ENCODE measurements around the gene HPSE2. TPM values are rescaled to one million over a fixed set of nuclear protein-coding genes. Genes with fewer than 3 reads are reported as not detected.

Gene HPSE2
- total RNA-seq, 1 donor from 2014 or later: 18.3 TPM

DNA sequence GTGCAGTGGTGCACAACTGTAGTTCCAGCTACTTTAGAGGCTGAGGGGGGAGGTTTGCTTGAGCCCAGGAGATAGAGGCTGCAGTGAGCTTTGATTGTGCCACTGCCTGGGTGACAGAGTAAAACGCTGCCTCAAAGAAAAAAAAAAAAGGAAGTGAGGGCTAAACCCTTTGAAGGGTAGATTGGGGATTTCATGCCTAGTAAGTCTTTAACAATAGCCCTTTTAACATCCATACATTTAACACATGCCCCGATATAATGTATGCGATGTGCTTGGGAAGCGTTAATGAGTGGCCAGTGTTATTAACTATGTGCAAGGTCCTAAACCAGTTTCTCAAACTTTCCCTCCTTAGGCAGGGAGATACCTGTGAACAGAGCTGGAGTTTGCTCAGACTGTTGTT is 559.8 kb downstream of the HPSE2 start:
- DNase-seq: no peak

DNA sequence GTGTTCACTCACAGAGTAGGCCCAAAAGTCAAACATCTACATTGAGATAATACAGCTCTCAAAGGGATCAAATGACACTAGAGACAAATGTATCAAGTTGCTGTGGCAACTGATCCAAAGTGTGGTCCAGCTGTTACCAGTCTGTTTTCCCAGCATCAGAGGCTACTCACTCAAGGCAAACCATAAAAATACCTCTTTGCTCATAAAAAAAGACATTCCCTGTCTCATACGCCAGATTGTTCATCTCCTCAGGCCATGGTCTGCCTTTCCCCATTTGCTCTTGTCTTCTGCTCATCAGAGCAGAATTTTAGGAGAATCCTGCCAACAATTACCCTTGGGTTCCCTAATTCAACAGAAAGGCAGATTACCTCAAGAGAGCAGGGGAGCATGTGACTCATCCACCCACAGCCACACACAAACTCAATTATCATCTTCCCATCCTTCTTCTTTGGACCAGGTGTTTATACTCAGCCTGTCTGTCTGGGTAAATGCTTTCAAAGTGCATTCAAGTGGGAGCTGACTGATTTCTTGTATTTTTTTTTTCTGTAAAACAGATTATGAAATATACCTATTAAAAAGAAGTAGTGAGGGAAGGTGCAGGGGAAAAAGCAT is 562.4 kb downstream of the HPSE2 start:
- DNase-seq: peak; percentile 50

DNA sequence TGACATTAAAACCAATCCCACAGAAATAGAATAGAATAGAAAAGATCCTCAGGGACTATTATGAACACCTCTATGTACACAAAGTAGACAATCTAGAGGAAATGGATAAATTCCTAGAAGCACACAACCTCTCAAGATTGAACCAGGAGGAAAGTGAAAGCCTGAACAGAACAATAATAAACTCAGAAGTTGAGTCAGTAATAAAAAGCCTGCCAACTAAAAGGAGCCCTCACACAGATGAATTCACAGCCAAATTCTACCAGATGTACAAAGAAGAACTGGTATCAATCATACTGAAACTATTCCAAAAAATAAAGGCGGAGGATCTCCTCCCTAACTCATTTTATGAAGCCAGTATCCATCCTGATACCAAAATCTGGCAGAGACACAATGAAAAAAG is 568.6 kb downstream of the HPSE2 start:
- DNase-seq: no peak

DNA sequence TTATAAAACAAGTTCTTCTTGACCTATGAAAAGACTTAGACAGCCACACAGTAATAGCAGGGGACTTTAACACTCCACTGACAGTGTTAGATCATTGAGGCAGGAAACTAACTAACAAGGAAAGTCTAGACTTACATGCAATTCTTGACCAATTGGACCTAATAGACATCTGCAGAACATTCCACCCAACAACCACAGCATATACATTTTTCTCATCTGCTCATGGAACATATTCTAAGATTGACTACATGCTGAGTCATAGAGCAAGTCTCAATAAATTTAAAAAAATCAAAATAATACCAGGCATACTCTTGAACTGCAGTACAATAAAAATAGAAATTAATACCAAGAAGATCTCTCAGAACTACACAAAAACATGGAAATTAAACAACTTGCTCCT is 569.4 kb downstream of the HPSE2 start:
- DNase-seq: no peak

DNA sequence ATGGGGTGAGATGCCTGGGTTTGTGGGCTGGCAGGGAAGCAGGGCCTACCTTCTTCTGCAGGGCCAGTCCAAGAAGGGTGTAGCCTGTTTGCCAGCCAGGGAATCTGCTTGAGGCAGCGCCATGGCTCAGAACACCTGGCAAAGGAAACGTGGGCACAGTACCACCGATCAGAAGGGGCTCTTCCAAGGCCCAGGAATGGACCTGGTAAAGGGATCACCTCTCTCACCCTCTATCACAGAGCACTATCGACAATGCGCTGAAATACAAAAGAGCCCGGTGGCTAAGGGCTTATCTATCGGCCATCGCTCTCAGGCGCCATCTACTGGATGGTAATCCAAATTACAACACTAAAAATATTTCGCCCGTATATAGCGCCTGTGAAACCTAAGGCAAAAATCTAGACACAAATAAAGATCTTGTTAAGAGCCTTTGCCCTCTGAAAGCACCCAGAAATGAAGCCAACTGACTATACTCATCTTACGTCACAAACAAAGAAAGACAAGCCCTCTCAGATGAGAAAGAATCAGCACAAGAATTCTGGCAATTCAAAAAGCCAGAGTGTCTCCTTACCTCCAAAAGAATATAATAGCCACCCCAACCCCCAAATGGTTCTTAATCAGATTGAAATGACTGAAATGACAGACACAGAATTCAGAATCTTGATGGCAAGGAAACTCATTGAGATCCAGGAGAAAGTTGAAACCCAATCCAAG is 571.2 kb downstream of the HPSE2 start:
- no peak for DNase-seq

DNA sequence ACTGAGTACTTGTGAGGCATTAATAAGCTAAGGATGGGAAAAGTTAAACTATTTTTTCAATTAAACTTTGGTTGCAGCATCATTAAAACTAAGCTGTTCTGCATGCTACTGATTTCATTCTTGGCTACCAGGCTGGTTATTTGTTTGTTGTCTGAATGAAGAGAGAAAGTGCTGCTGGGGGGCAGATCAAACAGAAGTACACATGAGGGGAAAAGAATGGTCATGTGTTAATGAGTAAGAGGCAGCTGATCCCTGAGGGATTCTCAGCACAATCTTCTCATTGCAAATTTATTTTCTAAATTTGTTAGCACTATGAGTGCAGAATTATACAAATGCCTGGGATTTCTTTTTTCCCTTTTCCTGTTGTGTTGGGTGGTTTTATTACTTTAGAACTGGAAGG is 575.7 kb downstream of the HPSE2 start:
- DNase-seq: no peak

DNA sequence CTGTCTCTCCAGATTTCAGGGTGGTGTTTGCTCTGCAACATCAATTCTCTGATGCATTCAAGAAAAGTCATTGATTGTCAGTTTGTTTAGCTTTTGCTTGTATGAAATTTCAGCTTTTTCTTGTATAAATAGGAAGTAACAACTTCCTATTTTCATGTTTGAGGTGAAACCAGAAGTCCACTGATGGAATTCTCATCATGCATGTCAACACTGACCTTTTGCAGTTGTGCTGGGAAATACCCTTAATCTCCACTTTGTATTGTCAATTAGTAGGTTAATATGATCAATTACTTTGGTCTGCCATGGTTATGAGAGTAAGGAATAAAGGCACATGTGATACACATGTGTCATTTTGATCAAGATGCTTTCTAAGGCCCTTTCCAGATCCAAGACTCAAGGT is 580.2 kb downstream of the HPSE2 start:
- no peak for DNase-seq

DNA sequence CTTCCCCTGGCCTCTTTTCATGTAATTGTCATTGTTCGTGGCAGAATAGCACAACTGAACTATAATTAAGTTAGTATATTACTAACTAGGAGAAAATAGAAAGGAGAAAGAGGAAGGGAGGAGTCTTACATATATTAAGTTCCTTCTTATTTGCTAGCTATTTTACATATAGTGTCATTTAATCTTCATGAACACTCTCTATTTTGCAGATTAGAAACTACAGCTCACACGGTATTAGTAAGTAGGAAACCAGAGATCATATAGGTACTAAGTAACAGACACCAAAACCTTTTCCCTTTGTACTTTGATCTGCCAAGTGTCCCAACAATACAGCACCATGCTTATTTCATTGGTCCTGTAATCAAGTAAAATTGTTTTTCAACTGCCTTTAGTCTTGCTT is 586.5 kb downstream of the HPSE2 start:
- no peak for DNase-seq

DNA sequence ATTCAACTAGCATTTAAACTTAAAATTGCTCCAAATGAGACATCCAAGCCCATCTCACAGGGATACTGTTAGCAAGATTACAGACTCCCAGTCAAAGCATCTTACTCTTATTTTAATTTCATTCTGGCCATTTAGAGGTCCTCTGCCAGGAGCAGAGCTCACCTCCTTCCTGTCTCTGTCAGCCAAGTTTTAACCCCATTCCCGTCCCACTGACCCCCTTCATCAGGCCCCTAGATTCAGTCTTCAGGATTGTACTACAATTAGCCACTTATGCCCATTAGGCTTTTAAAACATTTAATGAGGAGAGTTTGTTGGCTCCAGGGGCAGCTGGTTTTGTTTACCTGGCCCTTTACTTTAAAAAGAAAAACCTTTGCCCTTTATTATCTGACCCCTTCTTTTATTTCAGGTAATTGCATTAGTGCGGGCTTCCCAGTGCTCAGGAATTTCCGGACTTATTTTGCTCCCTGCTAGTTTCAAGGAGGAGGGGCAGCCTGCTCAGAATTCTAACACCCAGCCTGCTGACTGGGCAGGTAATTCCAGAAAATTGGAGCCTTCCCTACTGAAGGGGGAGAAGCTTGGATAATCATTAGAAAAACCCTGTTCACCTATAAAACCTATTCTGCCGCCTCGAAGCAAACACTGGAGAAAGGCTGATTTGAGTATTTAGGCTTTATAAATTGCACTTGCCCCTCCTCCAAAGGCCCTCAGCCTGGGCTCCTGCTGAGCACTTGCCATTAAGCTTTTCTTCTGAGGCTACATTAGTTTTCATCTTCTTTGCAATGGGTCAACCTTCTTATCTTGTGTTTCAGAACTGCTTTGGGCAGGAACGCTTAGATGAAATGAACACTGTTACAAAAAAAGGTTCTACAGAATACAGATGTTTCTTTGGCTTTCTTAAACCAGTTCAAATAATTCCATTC is 588.4 kb downstream of the HPSE2 start:
- DNase-seq: no peak

DNA sequence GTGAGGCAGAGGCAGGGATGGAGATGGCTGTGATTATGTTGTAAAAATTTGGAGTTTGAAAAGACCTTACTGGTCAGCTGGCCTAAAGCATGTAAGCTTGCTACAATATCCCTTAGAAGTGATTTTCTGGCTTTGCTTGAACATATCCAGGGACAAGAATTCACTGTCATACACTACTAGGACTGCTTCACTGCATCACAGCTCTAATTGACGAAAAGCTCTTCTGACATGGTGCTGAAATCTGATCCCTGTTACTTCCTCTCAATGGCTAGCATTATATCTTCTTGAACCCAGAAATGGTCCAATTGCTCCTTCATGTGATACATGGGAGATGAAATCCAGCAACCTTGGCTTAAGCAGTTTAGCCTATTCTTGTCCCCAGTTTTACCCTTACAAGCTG is 591.2 kb downstream of the HPSE2 start:
- DNase-seq: no peak

DNA sequence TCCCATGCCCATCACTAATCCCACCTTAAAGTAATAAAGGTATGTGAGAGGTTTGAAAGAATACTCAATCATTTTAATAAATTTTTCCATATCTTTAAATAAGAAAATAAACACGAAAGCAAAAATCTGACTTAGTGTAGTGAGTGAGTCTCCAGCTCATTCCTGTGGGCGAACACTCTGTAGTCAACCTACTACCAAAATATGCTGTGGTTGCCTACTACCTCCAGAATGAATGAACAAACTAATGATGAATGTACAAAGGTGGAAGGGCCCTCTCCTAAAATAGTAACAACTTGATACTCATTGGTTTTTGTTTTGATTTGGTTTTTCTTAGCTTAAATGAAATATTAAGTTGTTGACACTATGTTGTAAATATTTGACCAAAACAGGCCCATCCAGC is 593.4 kb downstream of the HPSE2 start:
- DNase-seq: no peak

DNA sequence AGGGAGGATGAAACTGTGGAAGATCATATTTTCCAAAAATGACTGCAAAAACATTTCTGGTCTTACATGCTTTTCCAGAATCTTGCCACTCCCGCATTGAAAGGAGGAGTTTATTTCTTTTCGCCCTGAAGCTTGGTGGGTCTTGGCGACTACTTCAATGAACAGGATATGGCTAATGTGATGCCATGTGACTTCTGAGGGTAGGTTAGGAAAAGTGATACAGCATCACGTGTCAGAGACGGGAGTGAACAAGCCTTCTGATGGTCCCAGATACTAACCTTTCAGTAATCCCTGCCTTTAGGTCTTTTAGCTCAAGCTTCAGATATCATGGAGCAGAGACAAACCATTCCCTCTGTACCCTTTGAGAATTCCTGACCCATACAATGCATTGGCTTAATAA is 596.7 kb downstream of the HPSE2 start:
- no peak for DNase-seq

DNA sequence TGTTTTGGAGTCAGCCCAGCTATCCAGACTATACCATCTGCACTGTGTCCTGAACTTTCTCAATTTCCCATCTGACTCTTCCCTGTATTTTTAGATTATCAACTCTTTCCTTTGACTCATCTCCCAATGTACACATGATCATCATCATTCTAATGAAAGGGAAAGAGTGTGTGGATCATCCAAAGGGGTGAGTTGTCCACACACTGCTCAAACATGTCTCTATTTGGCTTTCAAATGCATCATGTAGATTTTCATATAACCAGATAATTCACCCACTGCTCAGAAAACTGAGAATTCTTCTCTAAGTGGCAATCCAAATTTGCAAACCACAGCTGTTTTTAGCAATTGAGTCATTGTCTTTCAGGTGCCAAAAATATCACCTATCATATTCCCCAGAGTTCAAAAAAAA is 598.7 kb downstream of the HPSE2 start:
- no peak for DNase-seq

DNA sequence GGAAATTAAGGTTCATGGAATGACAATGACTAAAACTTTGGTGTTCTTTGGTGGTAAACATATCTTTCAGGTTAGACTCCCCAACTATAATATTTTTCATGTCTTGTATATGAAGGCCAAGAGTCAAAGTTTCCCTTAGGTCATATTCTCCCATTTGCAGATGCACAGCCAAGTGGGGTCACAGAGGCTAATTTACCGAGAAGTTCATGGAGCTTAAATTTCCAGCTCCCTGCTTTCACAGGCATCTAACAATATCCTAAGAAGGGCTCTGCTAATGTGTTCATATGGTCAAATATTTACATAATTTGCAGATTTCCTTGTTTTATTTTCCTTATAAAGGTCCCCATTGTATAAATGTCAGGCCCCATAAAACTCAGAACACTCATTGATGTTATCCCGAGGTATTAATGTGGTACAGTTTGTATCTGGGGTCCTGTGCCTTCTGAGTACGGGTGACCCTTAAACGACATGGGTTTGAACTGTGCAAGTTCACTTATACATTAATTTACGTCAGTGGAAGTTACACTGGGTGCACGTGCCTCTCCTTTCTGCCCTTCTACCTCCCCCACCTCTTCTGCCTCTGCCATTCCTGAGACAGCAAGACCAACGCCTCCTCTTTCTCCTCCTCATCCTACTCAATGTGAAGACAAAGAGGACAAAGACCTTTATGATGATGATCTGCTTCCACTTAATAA is 603.0 kb downstream of the HPSE2 start:
- DNase-seq: no peak

DNA sequence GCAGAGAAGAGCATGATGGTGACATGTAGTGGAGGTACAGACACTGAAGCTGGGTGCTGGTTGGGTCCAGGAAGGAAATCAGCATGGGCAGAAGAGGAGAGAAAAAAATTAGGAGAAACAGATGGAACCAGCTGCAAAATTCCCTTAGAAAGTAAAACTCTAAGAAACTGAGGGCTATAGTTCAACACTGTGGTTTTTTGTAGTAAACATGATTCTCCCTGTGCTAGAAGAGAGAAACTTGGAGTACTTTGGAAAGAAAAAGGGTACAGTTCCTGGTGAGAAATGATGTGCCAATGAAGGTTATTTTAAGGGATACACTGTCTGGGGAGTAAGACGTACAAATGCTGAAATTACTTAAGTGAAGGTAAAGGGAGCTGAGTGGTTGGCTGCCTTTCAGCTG is 607.4 kb downstream of the HPSE2 start:
- no peak for DNase-seq

DNA sequence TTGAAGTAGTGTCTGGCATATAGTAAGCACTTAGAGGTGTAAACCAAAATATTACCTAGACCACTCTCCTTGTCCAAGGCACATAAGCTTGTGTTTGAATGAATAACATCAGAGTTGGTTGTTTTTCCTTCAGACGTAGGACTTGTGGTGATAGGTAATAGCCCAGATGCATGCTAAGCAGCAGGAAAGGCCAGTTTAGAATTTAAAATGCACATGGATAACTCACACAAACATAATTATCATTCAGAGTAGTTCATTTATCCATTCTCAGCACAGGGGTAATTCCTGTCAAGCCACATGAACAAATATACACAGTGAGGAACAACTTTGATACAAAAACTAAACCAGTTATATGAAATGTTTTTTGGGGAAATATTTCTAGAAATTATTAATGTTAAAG is 607.9 kb downstream of the HPSE2 start:
- no peak for DNase-seq

DNA sequence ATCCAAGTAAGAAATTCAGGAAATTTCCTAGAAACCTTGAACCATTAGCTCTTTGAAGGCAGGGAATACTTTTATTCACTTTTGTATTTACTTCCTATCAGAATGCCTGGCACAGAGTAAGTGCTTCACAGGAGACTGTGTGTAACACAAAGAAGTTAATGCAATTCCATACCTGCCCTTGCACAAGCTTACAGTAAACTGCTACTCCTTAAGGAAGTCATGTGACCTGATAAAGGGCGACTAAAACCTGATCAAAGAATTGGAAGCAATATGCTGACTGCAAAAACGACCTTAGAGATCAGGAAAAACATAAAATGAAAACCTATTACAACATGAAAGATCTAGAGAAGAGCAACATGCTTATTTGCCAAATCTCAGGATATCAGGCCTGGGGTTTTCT is 610.7 kb downstream of the HPSE2 start:
- DNase-seq: no peak

DNA sequence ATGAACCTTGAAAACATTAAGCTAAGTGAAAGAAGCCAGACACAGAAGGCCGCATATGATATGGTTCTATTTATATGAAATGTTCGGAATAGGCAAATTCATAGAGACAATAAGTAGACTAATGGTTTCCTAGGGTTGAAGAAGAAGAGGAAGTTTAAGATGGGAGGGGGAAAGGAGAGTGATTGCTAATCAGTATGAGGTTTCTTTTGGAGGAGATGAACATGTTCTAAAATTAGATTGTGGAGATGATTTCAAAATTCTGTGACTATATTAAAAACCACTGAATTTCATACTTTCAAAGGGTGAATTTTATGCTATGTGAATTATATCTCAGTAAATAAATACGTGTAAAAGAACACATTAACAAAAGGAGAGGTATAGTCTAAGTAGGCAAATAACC is 612.5 kb downstream of the HPSE2 start:
- no peak for DNase-seq

DNA sequence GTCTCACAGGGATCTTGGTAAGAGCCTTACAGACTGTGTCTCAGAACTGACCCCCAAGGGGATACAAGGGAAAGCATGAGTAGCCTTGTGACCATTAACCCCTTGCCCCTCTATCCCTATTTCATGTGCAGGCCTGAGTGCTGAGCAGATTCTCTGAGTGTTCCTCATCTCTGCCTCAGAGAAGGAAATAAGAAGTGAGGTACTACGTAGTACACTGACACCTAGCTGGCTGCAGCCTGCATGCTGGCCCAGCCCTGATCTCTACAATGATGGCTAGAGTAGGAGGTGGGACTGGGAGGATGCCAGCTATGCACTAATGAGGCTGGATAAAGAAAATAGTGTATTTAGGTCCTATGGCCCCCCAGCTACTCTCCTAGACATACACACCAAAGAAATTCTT is 614.0 kb downstream of the HPSE2 start:
- DNase-seq: no peak

DNA sequence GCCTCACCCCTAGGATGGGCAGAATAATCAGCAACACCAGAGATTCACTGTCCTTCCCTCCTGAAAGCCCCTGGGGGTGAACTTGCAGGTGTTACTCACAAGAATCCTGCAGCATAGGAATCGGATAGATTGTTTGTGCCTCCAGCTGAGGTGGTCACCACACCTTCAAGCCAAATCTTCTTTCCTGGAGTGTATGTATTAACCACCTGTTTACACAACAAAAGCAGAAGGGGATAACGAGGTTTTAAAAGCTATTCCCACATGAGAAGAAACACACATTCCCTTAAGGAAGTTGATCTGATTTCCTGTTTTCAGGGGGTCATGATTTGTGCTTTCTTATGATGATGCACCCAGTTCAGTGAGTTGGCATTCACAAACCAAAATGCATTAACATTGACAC is 615.1 kb downstream of the HPSE2 start:
- no peak for DNase-seq

DNA sequence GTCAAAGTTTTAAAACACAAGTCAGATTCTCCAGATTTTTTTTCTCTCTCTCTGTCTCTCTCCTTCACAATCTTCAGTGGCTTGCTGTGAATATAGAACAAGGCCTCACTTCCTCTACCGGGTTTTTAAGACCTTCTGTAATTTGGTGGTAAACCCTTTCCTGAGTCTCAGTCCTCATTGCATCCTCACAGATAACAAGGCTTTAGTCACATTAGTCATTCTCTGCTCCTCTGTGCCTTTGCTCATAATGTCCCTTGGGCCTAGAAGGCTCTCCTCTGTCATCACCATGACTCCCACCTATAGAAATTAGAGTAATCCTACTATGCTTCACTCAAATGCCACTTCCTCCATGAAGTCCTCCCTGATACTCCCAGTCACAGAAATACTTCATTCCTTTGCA is 616.2 kb downstream of the HPSE2 start:
- no peak for DNase-seq

DNA sequence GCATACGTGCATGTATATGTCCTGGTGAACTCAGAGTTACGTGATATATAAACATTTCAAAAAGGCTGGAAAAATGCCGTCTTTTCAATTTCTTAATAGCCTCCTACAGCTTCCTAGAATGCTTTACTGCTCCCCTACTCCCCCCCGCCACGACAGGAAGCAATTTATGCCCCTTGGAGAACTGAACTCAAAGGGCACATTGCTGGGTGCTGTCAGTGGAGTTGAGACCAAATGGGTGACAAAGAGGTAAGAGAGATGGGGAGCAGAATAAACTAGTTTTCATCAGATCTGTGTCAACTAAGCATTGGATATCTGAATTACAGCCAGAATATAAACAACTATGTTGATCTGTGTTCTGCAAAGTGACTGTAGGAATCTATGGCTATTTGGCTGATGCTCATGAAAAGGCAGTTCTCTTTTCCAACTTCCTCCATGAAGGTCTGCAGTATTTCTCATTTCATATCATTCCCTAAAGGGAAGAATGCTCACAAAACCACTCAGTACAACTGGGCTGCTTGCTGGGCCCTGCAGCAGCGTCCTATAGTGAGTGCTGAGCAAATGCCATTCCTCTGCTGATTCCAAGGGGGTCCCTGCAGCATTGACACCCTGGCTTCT is 617.6 kb downstream of the HPSE2 start:
- DNase-seq: peak; percentile 23

All from tongue (tissue), 2 donors.